Measurements from ENCODE around the gene B3GNT3.

B3GNT3 gene, protein sequence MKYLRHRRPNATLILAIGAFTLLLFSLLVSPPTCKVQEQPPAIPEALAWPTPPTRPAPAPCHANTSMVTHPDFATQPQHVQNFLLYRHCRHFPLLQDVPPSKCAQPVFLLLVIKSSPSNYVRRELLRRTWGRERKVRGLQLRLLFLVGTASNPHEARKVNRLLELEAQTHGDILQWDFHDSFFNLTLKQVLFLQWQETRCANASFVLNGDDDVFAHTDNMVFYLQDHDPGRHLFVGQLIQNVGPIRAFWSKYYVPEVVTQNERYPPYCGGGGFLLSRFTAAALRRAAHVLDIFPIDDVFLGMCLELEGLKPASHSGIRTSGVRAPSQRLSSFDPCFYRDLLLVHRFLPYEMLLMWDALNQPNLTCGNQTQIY

GRCh38 chr19:17794731-17795494 lies at the start of gene B3GNT3:
Gene B3GNT3 (plus strand): TSS chr19:17795138. CDS start chr19:17807808, 12,670 bp downstream.
- DNase-seq (ENCODE audit: low read depth): no peak

DNA sequence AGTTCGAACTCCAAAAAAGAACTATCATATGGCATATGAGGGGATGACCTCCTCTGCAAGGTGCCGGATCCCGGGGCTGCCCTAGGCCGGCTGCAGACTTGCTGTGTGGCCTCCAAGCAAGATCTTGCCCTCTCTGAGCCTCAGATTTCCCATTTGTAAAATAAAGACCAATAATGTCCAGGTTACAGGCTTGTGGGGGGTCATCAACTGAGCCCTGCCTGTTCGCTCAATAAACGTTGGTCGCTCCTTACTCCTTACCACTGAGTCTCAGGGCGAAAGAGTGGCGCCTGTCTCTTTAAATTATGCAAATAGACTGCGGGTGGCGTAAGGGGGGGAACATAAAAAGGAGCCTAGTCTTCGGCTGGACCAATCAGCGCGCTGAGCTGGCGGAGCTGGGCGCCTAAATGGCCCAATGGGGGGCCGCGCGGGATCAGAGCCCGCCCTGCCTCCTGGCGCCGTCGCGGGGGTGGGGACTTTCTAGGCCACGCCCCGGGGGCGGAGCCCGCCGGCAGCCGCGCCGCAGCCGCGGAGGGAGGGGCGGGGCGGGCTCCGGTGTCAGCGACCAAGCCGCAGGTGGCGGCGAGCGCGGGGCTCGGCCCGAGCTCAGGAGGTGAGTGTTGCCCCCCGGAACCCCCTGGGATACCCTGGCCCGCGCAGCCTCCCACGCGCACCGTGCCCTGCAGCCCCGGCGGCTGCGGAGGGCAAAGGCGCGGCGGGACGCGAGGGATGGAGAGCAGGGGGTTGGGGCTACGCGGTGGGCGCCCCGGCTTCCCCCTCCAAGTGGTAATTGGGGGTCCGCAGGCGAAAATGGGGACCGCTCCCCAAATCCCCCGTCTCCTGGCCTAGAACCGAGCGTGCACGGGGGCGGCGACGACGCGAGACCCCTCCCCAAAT lies 47.5 kb upstream of the B3GNT3 start:
- DNase-seq (ENCODE audit: low read depth): peak; percentile 63

DNA sequence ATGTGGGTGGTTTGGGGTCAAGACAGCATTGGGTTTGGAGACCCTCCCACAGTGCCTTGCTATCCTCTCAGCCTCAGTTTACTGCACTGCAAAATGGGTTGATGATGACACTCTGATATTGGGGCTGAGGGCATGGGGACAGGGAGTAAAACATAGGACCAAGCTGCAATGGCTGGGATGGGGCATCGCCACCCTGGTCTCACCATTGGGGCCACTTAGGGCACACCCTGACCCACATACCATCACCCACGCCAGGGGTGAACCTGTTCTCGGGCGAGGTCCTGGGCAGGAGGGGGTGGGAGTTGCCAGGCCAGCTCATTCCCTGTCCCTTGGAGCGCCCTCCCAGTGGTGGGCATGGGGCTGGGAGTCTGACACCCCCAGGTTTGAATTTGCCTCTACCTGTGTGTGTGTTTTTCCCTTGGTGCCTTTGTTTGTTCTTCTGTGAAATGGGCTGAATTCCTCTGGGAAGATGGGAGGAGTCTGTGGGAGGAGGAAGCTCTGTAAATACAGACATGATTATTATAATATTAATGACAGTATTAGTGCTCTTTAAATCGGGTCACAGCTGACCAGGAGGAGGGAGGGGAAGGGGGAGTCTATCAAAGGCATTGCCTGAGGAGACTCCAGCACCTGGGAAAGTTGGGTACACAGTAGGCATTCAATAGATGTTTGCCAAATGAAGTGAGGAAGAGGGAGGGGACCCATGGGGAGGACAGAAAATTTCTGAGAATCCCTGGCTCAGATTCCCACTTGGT lies 45.9 kb upstream of the B3GNT3 start:
- DNase-seq (ENCODE audit: low read depth): no peak

GRCh38 chr19:17749912-17750317 lies 45.0 kb upstream of the B3GNT3 start:
- DNase-seq (ENCODE audit: low read depth): no peak

- no peak for DNase-seq (ENCODE audit: low read depth)
These were observed 43.6 kb upstream of the B3GNT3 start, which contains the start of gene FCHO1 for GRCh38 chr19:17751103-17751911. Gene FCHO1 (plus strand): TSS chr19:17751477. CDS start chr19:17755165, 3,688 bp downstream.

GRCh38 chr19:17751912-17752273 lies 43.0 kb upstream of the B3GNT3 start:
- DNase-seq (ENCODE audit: low read depth): no peak

- DNase-seq (ENCODE audit: low read depth): no peak
These were observed 41.9 kb upstream of the B3GNT3 start for GRCh38 chr19:17752865-17753639.

- DNase-seq (ENCODE audit: low read depth): no peak
These were observed 41.0 kb upstream of the B3GNT3 start for GRCh38 chr19:17753976-17754375.

- DNase-seq (ENCODE audit: low read depth): no peak
These were observed 40.1 kb upstream of the B3GNT3 start for GRCh38 chr19:17754634-17755442.

GRCh38 chr19:17755443-17755890 lies 39.5 kb upstream of the B3GNT3 start:
- DNase-seq (ENCODE audit: low read depth): no peak

DNA sequence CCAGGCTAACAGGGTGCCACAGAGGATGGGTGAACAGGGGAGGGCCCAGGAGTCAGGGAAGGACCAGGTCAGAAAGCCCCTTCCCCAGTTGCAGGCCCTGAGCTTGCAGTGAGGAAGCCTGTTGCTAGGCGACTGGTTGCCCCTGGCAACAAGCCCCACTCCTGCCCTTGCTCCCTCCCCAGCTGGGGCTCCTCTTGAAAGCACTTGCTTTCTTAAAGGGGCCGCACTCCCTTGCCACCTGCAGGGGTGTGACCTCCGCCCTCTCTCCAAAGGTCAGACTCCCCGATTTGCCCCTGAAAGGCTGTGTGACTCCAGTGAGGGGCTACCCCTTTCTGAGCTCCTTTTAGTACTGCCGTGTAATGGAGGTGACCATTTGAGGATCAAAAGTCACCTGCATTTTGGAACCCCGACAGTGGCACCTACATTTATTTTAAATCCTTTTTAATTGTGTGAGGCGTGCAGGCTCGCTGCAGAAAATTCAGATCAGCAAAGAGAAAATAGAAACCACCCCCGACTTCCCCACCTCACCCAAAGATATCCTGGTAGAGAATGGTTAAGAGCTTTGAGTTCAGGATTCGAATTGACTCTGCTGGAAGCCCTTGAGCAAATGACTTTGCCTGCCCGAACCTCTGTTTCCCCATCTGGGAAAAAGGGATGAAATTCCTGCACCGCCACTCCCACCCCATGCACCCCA lies 38.8 kb upstream of the B3GNT3 start:
- DNase-seq (ENCODE audit: low read depth): no peak

DNA sequence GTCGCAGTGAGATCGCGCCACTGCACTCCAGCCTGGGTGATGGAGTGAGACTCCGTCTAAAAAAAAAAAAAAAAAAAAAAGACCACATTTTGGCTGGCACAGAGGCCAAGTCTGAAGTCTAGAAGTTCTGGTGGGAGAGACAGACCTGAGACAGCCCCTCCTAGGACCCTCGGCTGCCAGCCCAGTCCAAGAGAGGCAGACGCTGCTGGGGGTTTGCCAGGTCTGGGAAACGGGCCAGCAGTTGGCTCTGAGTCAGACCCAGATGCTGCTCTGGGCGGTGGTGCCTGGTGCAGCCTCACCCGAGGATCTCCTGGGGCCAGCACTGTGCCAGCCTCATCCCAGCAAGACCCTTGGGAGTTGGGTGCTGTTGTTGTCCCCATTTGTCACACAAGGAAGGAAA lies 37.8 kb upstream of the B3GNT3 start:
- DNase-seq (ENCODE audit: low read depth): no peak

DNA sequence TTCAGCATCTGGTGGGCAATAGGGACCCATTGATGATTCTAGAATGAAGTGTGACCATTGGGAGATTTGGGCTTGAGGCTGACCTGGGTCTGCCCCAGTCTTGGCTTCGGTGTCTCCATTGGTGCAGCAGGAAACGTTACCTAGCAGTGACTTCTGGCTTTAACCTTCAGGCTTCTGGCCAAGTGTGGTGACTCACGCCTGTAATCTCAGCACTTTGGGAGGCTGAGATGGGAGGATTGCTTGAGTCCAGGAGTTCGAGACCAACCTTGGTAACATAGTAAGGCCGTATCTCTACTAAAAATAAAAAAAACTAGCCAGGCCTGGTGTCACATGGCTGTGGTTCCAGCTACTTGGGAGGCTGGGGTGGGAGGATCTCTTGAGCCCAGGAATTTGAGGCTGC lies 36.4 kb upstream of the B3GNT3 start:
- DNase-seq (ENCODE audit: low read depth): no peak

GRCh38 chr19:17761148-17761547 lies 33.8 kb upstream of the B3GNT3 start:
- DNase-seq (ENCODE audit: low read depth): no peak

- no peak for DNase-seq (ENCODE audit: low read depth)
These were observed 32.3 kb upstream of the B3GNT3 start for GRCh38 chr19:17762505-17763229.

- DNase-seq (ENCODE audit: low read depth): no peak
These were observed 30.6 kb upstream of the B3GNT3 start for GRCh38 chr19:17764348-17764747.

DNA sequence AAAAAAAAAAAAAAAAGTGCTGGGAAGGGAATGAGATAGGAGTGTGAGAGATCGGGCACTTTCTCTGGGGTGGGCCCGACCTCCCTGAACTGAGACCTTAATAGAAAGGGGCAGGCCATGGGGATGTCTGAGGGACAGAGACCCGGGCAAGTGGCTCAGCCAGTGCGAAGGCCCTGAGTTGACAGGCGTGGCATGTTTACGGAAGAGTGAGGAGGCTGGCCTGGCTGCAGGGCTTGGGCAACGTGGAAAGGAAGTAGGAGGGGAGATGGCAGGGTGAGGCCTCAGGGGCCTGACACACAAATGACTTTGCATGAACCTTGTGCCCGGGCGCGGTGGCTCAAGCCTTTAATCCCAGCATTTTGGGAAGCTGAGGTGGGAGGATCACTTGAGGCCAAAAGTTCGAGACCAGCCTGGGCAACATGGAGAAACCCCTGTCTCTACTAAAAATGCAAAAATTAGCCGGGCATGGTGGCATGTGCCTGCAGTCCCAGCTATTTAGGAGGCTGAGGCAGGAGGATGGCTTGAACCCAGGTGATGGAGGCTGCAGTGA lies 29.8 kb upstream of the B3GNT3 start:
- no peak for DNase-seq (ENCODE audit: low read depth)

Measured in HS-5 (cell line).